Measurements from ENCODE around the gene CST9.
A peak's percentile ranks its signal among the peaks of the same experiment; 100 is the strongest.
"Not testable (repeated sequence)": the region's sequence is repeated elsewhere in the genome, so short reads cannot be mapped to it uniquely, and the experiment has no call there.

The CST9 gene

DNA sequence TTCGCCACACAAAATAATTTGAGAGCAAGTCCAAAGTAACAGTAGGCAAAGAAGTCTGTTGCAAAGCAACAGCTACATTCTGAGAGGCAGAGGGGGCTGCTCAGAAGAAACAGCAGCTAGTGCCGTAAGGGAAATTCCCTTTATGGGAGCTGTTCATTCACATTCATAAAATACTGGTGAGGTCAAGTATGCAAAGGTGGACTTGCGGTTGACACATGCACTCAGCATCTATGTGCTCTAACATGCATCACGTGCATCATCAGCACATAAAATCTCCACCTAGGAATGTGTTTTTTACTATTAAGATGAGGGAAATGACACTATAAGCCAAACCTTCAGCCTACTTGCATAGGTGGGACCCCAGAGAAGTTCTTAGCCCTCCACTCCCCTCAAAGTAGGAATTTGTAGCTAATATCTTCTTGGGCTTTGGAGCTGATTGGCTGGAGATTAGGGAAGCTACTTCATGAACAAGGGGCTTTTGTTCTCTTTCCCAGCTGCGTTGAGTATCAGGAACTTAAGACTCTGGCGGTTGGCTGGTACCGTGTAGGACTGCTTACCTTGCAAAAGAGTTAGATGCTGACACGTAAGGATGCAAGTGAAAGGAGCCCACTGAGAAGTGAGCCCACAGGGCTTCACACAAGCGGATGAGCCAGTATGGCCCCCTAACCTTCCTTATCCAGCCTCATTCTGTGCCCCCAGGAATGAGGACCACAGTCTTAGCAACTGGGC is 19.7 kb upstream of the CST9 start:
- intact Hi-C loops (cut with DNase I) = no loop called here
- DNase-seq = no peak

DNA sequence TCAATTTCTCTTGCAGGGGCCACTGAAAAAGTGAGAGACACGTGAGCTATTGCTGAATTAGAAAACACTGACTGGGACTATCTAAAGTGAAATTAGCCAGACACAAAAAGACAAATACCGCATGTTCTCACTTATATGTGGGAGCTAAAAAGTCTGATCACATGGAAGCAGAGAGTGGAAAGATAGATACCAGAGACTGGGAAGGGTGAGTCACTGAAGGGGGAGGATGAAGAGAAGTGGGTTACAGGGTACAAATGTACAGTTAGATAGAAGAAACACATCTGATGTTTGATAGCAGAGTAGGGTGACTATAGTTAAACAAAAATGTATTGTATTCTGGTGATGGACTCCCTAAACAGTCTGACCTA is 18.6 kb upstream of the CST9 start:
- intact Hi-C loops (cut with DNase I) = no loop called here
- no peak for DNase-seq

DNA sequence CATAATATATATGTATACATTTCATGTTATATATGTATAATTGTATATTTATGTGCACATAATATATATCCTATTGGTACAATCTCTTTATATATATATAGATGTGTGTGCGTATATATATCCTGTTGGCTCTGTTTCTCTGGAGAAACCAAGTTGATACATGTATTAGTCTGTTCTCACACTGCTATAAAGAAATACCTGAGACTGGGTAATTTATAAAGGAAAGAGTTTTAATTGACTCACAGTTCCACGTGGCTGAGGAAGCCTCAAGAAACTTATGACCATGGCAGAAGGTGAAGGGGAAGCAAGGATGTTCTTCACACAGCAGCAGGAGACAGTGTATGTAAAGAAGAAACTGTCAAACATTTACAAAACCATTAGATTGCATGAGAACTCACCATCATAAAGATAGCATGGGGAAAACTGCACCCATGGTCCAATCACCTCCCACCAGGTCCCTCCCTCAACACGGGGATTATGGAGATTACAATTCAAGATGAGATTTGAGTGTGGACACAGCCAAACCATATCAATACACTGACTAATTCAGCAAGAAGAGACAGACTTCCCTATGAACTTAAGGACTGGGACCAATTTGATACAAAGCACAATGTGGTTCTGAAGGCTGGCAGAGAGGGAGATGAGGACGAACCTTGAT is 18.1 kb upstream of the CST9 start:
- intact Hi-C loops (cut with DNase I) = no loop called here
- DNase-seq = no peak

DNA sequence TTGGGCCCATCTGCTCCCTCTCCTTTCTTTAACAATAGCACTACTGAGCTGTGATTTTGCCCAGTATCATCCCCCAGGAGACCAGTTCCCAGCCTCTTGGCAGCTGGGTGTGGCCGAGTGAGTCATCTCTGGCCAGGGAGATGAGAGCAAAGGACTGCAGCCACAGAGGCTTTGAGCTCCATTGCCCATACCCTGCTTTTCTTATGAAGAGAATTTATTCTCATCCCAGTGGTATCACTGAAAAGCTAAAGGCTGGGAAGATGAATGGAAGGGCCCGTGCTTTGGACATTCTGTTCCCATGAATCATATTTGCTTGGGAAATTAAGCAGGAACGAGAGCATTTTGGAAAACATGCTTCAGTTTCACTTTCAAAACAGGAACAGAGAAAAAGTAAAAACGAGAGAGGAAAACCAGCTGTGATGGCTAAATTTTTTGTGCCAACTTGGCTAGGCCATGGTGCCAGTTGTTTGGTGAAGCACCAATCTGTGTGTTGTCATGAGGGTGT is 17.2 kb upstream of the CST9 start:
- peak in 1 of 10 donors; percentile 84 for DNase-seq
- intact Hi-C loops (cut with DNase I) = no loop called here

DNA sequence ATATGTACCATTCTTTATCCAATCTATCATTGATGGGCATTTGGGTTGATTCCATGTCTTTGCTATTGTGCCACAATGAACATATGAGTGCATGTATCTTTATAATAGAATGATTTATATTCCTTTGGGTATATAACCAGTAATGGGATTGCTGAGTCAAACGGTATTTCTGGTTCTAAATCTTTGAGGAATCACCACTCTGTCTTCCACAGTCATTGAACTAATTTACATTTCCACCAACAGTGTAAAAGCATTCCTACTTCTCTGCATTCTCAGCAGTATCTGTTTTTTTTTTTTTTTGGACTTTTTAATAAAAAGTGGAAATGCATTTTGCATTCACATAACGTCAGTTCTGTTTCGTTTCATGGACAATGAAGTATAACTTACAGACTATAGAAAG is 16.7 kb upstream of the CST9 start:
- intact Hi-C loops (cut with DNase I); DNase-seq: not testable (repeated sequence)

DNA sequence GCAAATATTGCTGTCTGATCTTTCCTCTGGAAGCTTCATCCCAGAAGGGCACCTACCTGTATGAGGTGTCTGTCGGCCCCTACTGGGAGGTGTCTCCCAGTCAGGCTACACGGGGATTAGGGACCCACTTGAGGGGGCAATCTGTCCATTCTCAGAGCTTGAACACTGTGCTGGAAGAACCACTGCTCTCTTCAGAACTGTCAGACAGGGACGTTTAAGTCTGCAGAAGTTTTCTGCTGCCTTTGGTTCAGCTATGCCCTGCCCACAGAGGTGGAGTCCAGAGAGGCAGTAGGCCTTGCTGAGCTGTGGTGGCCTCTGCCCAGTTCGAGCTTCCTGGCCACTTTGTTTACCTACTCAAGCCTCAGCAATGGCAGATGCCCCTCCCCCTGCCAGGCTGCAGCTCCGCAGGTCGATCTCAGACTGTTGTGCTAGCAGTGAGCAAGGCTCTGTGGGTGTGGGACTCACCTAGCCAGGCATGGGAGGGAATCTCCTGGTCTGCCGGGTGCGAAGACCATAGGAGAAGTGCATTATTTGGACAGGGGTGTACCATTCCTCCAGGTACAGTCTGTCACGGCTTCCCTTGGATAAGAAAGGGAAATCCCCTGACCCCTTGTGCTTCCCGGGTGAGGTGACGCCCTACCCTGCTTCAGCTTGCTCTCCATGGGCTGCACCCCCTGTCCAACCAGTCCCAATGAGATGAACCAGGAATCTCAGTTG is 15.1 kb upstream of the CST9 start:
- peak in 1 of 10 donors; percentile 63 for DNase-seq
- intact Hi-C loops (cut with DNase I) = not testable (repeated sequence)

DNA sequence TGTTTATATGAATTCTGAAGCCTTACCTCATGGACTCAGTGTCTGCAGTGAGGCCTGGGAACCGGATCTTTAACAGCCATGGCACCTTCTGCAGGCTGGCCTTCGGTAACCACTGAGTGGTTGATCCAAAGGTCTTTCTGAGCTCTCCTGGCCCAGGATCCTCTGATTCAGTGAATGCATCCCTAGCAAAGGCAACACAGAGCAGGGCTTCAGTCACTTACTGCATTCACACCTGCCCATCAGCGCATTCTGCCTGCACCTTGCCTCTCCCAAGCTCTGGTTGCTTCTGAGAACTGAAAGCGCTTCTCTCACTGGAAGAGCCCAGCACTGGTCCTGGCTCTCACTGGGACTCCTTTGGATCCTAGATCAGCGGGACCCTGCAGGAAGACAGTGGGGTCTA is 8.4 kb upstream of the CST9 start:
- intact Hi-C loops (cut with DNase I) = no loop called here
- no peak for DNase-seq

DNA sequence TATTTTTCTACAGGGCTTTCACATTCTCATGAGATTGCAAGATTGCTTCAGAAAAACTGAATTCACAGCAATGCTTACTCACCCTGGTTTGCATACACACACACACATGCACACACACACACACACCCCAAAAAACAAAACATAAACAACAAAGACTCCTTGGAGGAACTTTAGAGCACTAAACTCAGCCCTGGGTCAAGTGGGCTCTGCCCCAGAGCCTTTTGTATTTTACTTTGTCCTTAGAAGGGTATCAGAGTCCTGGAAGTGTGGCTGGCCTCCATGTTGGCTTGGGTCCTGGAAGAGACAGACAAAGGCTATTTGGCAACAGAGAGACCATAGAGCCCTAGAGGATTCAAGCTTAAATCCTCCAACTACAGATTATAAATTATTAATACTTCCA is 8.0 kb upstream of the CST9 start:
- no peak for DNase-seq
- intact Hi-C loops (cut with DNase I) = no loop called here

DNA sequence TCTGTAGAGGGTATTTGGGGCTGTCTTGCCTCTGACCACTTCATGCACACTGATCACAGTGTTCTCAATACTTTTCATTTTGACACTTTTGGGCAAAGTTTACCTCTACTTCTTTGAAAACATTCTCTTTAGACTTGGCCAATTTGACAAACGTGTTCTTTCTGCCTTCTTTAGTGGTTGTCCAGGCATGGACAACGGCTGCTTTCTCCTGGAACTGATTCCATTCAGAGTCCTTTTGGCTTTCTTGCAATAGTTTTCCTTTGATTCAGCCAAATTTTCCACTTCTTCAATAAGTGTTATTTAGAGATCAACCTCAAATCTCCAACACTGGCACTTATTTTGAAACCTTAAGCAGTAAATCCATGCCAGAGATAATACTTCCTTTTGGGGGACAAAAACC is 6.7 kb upstream of the CST9 start:
- intact Hi-C loops (cut with DNase I) = no loop called here
- DNase-seq = no peak

DNA sequence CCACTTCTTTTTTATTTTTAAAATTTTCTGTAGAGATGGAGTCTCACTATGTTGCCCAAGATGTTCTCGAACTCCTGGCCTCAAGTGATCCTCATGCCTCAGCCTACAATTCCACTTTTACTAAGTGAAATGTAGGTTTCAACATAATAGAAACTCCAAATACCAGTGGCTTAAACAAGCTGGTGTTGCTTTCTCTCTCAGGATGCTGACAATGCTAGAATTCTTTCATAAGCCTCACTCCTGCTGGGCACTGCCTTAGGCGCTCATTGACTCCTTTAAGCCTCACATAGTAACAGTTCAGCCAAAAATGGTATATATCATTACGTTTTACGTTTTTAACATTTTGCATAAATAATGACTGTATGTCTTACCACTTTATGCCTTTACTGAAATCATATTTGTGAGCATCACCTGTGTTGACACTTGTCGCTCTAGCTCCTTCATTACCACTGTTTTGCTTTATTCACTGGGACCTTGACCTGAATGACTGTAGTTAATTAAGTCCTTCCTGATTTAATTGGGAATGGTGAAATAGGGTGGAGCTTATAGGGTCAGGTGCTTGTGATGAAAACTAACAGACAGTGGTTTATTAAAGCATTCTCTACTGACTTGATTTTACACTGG is 3.9 kb upstream of the CST9 start:
- intact Hi-C loops (cut with DNase I) = no loop called here
- DNase-seq = no peak

DNA sequence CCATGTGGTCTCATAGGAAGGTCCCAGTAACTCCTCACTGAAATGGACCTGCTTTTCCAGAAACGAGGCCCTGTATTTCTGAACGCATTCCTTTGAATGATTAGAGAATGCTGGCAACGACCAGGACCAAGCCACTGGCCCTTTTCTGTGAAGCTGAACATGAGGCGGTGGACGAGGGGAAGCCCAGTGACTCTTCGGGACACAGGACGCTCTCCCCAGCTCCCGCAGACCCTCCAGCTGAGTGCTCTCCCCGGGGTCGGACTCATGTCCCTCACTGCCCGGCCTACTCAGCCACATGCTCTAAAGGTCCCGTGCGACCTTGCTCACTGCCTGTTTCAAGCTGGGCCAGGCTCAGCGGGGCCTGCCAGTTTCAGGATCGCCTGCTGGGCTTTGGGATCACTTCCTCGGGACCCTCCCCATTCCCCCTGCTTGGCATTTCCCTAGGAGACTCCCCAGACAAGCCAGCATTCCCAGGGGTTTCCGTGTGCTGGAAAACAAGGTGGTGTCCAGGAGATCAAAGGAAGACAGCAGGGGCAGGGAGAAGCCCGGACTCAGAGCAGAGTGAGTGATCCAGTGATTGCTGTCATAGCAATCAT is 2.6 kb upstream of the CST9 start:
- intact Hi-C loops (cut with DNase I) = no loop called here
- no peak for DNase-seq

DNA sequence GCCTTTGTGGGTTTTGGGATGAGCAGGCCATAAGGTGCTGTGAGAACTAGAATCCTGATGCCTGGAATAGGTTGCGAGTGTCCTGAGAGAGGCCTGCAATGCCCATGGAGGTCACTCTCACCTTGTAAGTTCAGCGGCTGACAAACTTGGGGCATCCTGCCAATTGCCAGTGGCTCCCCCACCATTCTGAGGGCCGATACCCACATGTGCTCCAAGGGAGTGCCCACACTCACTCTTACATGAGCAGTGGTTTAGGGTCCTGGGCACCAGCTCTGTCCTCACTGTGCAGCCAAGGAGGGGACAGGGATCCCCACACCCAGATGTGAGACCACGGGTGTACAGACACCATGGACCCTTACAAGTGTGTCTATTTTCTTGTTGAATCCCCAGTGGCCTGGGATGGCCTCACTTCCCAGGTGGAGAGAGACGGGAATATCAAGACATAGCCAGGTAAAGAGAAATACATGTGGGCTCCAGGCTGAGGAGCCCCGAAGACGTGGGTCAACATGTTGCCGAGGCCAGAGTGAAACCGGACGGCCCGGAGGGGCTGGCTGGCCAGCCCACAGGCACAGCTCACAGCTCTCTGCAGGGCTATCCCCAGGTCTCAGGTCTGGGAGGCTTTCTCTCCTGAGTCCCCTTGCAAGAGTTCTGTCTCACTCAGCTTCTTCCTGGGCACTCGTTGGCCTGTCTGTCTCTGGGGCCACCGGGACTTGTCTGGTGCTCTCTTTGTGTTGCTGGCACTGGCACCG is 2.0 kb upstream of the CST9 start:
- intact Hi-C loops (cut with DNase I) = no loop called here
- peak in 1 of 10 donors; percentile 62 for DNase-seq

DNA sequence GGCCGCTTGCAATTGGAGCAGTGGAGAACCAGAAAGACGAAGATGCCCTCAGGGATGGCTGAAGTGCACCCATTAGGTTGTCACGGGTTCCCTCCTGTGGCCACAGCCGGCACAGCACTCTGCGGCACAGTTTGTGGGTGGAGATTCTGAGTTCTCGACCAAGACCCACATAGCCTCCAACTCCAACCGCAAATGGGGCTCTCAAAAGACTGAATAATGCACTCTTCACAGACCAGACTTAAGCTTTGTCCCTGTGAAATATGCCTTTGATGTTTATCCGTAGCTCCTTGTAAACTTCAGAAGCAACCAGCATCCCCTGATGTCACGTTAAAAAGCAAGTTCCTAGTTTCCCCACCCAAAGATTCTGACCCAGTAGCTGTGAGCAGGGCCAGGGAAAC is 934 bp upstream of the CST9 start:
- intact Hi-C loops (cut with DNase I) = loop anchor here (1.0 kb wide), 1 partner anchor 165 kb away; no protein-coding TSS in a partner anchor
- DNase-seq = peak; percentile 50 to 96 (median 81)

DNA sequence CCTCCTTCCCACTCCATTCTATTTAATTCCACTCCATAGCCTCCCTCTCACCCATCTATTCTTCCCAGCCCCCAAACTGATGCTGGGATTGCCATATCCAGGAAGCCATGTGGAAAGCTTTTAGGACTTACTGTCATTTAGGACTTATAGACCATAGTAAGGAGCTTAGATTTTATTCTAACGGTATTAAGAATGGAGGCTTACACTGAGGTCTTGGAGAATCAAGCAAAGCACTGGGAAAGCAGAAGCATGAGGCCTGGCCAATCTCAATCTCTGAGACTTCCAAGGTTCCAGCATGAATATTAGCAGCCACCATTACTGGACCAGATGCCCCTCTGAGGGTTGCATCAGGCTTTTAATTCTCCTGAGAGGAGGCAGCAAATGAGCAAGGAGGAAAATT is 1.4 kb downstream of the CST9 start:
- DNase-seq = no peak
- intact Hi-C loops (cut with DNase I) = no loop called here

DNA sequence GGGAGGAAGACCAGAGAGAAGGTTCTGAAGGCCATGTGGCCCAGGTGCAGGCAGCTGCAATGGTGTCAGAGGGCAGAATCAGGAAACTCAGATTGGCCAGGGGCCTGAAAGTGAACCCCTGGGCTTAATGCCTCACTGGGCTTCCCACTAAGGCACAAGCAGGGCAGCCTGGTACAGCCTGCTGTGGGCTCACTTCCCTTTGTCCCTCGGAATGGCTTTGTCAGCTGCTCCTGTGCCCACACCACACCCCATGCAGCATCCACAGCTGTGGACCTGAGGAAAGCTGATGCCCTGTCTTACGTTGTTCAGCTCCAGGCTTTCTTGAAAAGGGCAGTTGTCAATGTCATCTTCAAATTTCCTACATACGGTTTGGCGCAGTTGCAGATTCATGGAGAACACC is 2.4 kb downstream of the CST9 start:
- no peak for DNase-seq
- intact Hi-C loops (cut with DNase I) = no loop called here

DNA sequence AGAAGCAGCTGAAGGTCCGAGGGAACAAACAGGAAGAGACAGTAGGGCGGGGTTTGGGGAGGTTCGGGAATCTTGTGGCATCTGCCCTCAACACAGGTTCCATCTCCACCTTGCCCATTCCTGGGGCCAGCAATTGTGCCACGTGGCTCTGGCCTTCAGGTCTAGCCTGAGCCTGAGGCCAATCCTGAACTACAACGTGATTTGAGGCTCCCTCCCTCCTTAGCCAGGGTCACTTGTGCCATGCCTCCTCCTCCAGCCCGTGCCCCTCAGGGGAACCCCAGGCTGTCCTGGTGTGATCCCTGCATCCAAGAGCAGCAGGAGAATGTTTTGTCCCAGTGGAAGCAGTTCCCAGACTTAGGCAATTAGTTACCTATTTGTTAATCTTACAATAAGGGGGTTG is 3.0 kb downstream of the CST9 start:
- peak in 1 of 10 donors; percentile 51 for DNase-seq
- intact Hi-C loops (cut with DNase I) = no loop called here

DNA sequence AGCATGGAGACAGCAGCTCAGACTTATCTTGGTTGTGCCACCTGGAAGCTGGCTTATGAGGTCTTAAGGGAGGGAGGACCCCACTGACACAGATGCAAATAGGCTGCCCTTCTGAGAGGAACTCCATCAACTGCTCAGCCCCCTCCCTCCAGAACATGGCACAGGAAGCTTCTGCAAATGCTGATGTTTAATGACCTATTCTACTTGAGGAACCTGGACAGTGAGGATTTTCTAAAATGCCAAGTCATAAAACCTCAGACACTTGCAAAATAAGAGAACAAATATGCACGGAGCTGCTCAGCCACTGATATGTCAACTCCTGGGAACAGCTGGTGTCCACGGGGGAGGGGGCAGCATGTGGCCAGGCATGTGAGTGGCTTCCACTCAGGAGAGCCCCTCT is 3.5 kb downstream of the CST9 start:
- intact Hi-C loops (cut with DNase I) = no loop called here
- no peak for DNase-seq

DNA sequence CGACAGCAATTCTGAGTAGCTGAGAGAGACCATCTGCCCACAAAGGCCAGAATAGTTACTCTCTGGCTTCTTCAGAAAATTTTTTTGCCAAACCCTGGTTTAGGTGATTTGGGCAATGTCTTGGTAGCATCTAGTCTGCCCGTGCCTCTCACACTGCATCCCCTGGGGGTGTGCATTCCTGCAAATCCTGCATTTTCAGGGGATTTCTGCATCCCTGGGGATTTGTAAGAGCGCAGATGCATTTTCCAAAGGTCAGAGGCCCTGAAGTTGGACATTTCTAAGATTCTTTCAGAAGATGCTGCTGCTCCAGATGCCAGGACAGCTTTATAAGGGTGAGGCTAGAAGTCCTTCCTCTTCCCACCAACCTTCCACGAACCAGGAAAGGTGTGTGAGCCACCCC is 4.0 kb downstream of the CST9 start:
- intact Hi-C loops (cut with DNase I) = no loop called here

DNA sequence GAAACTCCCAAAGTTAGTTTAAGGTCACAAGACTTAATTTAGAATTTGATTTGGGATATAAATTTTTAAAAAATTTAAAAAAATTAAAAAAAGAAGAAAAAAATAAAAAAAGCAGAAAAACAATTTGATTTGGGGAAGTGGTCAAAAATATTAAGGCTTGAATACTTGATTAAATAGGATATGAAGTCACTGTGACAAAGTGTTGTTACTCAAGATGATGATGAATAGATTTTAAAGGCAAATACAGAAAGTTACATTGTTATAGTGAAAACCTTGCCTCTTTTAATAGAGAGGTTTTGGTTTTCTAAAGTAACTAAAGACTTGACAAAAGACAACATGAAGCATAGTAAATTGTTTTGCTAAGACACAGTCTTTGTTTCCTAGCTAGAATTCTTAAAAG is 7.2 kb downstream of the CST9 start:
- DNase-seq = no peak
- intact Hi-C loops (cut with DNase I) = no loop called here

More for the DNA sequence above, 4.0 kb downstream of the CST9 start:
- DNase-seq = no peak
